Spleen (tissue), 11 donors: ENCODE results near the gene PRSS27. TPM values are rescaled to one million over a fixed set of nuclear protein-coding genes. Genes with fewer than 3 reads are reported as not detected.

Experiments used
- DNase-seq: peaks from one replicate; pipeline ENCODE4 v3.0.0-alpha.2; 2020
- H3K27ac ChIP-seq, 8 donors: fragments of 200-600 bp; sonication (generic) in 7 of 8; 1 replicate in 4 of 8; 2 replicates in 4 of 8; pipeline versions ENCODE4 v1.5.0 to v1.8.0; 2016 to 2021; ENCODE audit warnings: inconsistent platforms in 4 of 8, mild to moderate bottlenecking in 4 of 8, moderate library complexity in 1 of 8
- H3K27me3 ChIP-seq, 7 donors: fragments of 200-600 bp; sonication (generic) in 6 of 7; replicated peaks in 1 of 7; 1 replicate in 4 of 7; 2 replicates in 3 of 7; pipeline versions ENCODE4 v1.5.0 to v1.8.0; 2016 to 2021; ENCODE audit warnings: inconsistent platforms in 3 of 7, mild to moderate bottlenecking in 1 of 7
- H3K36me3 ChIP-seq, 6 donors: fragments of 200-600 bp; sonication (generic) in 5 of 6; 1 replicate in 4 of 6; 2 replicates in 2 of 6; pipeline versions ENCODE4 v1.5.0 to v1.8.0; 2016 to 2021; ENCODE audit warnings: inconsistent platforms in 2 of 6
- H3K4me1 ChIP-seq, 6 donors: fragments of 200-600 bp; sonication (generic) in 5 of 6; 1 replicate in 3 of 6; 2 replicates in 3 of 6; pipeline versions ENCODE4 v1.5.0 to v1.8.0; 2016 to 2021; ENCODE audit warnings: inconsistent platforms in 3 of 6
- H3K4me3 ChIP-seq, 8 donors: fragments of 200-600 bp; sonication (generic) in 7 of 8; 1 replicate in 4 of 8; 2 replicates in 4 of 8; pipeline versions ENCODE4 v1.5.0 to v1.8.0; 2016 to 2021; ENCODE audit warnings: inconsistent platforms in 4 of 8, mild to moderate bottlenecking in 4 of 8, moderate library complexity in 2 of 8
- H3K9me3 ChIP-seq, 8 donors: fragments of 200-600 bp; sonication (generic) in 7 of 8; 1 replicate in 4 of 8; 2 replicates in 4 of 8; pipeline versions ENCODE4 v1.5.0 to v1.8.0; 2016 to 2021; ENCODE audit warnings: inconsistent platforms in 4 of 8
- POLR2A ChIP-seq, 3 donors: fragments of 450-650 bp; IDR thresholded peaks; one replicate each; pipeline ENCODE4 v1.5.1; 2017; ENCODE audit warnings: antibody characterized with exemption in 3 of 3, mild to moderate bottlenecking in 1 of 3
- POLR2AphosphoS5 ChIP-seq, 3 donors: sonication (generic); formaldehyde crosslinking; IDR thresholded peaks; one replicate each; pipeline ENCODE4 v1.5.1; 2017; ENCODE audit warnings: antibody characterized with exemption in 3 of 3
- WGBS, 5 donors: extraction: QIAGEN DNeasy Blood & Tissue Kit in 3 of 5; methylation state at CpG; one replicate each; pipeline versions ENCODE4 v1.1.5 to v1.1.7; 2013 to 2018; 5-methylcytosine and 5-hydroxymethylcytosine counted together
- intact Hi-C: fragments of 100-400 bp; cut with DNase I; formaldehyde crosslinking; loops from one replicate; pipeline ENCODE4 v1.15.0; 2023; ENCODE audit warnings: low total_unique reads
- polyA plus RNA-seq, 3 donors: library from polyadenylated mRNA; stranded (reverse); fragments of 200-250 nt; gene quantifications; one replicate each; pipeline ENCODE4 v1.2.1, GENCODE V29; 2013
- total RNA-seq, 7 donors: library from RNA; depleted of rRNA in 3 of 7; stranded (reverse); fragments of >200 nt in 3 of 7; fragmentation: NEBNext Ultra II Directional in 4 of 7; extraction: Animal tissue kit (Norgen Biotek cat#: 25700) in 4 of 7; gene quantifications; one replicate each; pipeline versions ENCODE4 v1.1.0 to v1.2.1, GENCODE V29; 2016 to 2021
- TF ChIP-seq, protein P1 (sequence below), 11 experiments: fragments of 200-600 bp in 7 of 11; fragments of 450-650 bp in 4 of 11; sonication (generic) in 4 of 11; IDR thresholded peaks in 8 of 11; conservative IDR thresholded peaks in 3 of 11; 1 replicate in 7 of 11; 2 replicates in 4 of 11; pipeline versions ENCODE4 v1.4.0 to v1.8.0; 2016 to 2021; ENCODE audit warnings: antibody characterized with exemption in 11 of 11, inconsistent platforms in 4 of 11, mild to moderate bottlenecking in 1 of 11
- donor health status: healthy with polysubstance abuse.
- donor health status: DM: no; HTN: no; CAD: no; lungs with moderate emphysema.
- donor health status: DM: no; HTN: no; CAD: no.
- donor health status: Bipolar disorder and iron deficiency.
- donor health status: healthy.
- donor health status: DM: no; HTN: no; CAD: no.
- donor health status: DM: yes; HTN: yes; CAD: no.

Gene PRSS27
- total and polyA plus RNA-seq, 10 donors = 0.84 to 2.1 (median 1.2) TPM

DNA sequence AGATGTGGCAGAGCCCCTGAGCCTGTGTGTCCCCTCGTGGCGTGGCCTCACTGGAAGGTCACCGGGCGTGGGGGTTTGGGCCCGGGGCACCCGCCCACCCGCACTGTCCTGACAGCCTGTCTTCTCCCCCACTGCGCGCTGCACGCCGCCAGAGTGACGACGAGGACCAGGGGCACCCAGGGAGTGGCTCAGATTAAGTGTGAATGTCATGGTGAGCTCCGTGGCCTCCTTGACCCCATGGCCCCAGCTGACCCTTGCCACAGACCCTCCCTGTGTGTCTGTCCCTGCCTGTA lies 15.1 kb downstream of the PRSS27 start:
- Histone ChIP-seq H3K27me3 (no peaks in the 10 kb centered on the region), H3K36me3 (peaks cover 0 to 100% (median 91%) of the 10 kb centered on the region in 6 donors), H3K9me3 (no peaks in the 10 kb centered on the region), H3K27ac (no peak overlapping the region), H3K4me1 (no peaks in the 10 kb centered on the region), H3K4me3 (no peak overlapping the region)
- intact Hi-C loops = no loop called here
- TF ChIP-seq, protein P1, sequence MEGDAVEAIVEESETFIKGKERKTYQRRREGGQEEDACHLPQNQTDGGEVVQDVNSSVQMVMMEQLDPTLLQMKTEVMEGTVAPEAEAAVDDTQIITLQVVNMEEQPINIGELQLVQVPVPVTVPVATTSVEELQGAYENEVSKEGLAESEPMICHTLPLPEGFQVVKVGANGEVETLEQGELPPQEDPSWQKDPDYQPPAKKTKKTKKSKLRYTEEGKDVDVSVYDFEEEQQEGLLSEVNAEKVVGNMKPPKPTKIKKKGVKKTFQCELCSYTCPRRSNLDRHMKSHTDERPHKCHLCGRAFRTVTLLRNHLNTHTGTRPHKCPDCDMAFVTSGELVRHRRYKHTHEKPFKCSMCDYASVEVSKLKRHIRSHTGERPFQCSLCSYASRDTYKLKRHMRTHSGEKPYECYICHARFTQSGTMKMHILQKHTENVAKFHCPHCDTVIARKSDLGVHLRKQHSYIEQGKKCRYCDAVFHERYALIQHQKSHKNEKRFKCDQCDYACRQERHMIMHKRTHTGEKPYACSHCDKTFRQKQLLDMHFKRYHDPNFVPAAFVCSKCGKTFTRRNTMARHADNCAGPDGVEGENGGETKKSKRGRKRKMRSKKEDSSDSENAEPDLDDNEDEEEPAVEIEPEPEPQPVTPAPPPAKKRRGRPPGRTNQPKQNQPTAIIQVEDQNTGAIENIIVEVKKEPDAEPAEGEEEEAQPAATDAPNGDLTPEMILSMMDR (IDR thresholded peaks at IDR 0.05 in 8 of 11, conservative IDR thresholded peaks at IDR 0.05 in 3 of 11) = no peak
- 92 to 96% (median 95%) methylated on average over 10 to 14 of the region's 14 CpGs for WGBS, 5 donors
- no peak for DNase-seq

DNA sequence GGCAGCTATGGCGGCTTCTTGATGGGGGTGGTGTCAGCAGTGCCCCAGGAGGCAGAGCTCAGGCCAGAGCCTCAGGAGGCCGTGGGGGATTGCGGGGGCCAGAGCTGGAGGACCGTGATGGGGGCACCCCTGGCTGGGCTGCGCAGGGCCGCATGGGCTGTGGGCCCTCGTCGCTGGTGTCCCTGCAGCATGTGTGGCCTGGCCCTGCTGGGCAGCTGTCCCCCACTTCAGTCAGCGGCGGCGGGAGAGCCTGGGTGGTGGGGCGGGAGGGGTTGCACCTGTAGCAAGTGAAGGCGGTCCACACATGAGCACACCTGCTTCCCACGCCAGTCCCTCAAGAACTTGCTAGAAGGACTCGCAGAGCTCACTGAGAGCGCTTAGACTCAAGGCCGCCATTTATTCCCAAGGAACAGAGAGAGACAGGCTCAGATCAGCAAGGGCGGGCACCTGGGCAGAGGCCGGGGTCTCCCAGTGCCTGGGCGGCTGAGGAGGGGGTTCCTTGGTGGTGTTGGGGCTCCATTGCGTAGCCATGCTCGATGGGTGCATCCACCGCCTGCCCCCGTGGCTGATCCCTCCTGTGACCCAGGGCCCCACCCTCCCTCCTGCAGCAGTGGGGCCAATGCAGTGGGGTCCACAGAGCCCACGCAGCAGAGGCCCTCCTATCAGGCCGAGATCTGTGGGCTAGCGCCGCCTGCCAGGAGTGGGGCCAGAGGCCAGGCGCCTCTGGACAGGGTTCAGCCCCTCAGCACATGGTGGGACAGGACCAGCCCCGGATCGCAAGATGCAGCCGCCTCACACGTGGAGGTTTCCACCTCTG lies 15.7 kb downstream of the PRSS27 start:
- DNase-seq = no peak
- Histone ChIP-seq H3K36me3 (peaks cover 0 to 100% (median 93%) of the 10 kb centered on the region in 6 donors), H3K4me1 (no peaks in the 10 kb centered on the region), H3K27me3 (no peaks in the 10 kb centered on the region), H3K27ac (no peak overlapping the region), H3K4me3 (no peak overlapping the region), H3K9me3 (no peaks in the 10 kb centered on the region)
- intact Hi-C loops = no loop called here
- peak in 1 of 3 donors; percentile 14 for TF ChIP-seq POLR2AphosphoS5 (IDR thresholded peaks at IDR 0.05)
- TF ChIP-seq, protein P1 (IDR thresholded peaks at IDR 0.05 in 8 of 11, conservative IDR thresholded peaks at IDR 0.05 in 3 of 11) = no peak
- WGBS, 5 donors = 87 to 95% (median 92%) methylated on average over 17 to 33 of the region's 33 CpGs

DNA sequence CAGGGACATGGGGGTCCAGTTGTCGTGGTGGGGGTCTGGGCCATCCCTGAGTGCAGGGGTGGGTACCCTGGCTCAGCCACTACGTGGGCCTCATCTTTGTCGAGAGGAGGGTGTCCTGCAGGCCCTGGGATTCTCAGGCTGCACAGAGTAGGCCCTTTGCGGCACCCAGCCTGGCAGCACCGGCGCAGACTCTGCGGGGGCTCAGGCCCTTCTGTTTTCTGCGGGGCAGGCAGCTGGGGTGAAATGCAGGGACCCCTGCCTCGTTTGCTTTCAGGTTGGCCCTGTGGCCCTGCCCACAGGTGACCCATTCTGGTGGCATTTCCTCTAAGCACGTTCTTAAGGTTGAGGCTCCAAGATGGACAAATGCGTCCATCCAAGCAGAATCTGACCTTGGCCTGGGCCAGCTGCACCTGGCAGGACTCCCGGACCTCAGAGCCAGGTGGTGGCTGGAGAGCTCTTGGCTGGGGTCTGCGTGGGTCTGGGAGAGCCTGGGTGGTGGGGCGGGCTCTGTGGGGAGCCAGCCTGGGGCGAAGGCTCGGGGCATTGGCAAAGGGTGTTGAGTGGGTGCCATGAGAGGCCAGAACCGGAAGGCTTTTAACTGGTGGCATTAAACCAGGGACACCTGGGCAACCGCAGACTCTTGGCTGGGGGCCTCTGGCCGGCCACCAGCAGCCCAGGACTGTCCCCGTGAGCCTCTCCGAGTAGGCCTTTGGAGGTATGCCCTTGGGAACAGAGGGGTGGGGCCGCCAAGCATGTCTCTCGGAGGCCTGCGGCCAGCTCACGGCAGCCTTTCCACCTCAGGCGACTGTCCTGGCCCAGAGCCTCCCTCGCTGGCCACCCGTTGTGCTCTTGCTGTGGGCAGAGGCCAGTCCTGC lies 16.9 kb downstream of the PRSS27 start:
- intact Hi-C loops = no loop called here

More for the DNA sequence above, 16.9 kb downstream of the PRSS27 start:
- no peak overlapping the region for H3K4me3 ChIP-seq
- no peaks in the 10 kb centered on the region for H3K9me3 ChIP-seq
- H3K27ac ChIP-seq = no peak overlapping the region
- TF ChIP-seq, protein P1 (IDR thresholded peaks at IDR 0.05 in 8 of 11, conservative IDR thresholded peaks at IDR 0.05 in 3 of 11) = no peak
- TF ChIP-seq POLR2AphosphoS5 (IDR thresholded peaks at IDR 0.05) = no peak
- TF ChIP-seq POLR2A (IDR thresholded peaks at IDR 0.05) = no peak
- 92 to 96% (median 94%) methylated on average over 22 to 28 of the region's 28 CpGs for WGBS, 5 donors
- H3K4me1 ChIP-seq = no peaks in the 10 kb centered on the region
- no peaks in the 10 kb centered on the region for H3K27me3 ChIP-seq
- DNase-seq = no peak
- peaks cover 0 to 100% (median 95%) of the 10 kb centered on the region in 6 donors for H3K36me3 ChIP-seq
